ENCODE data around the gene RASL11A. TPM values are rescaled to one million over a fixed set of nuclear protein-coding genes. Genes with fewer than 3 reads are reported as not detected.

RASL11A gene
- polyA plus RNA-seq, 3 donors: 1.0 to 6.8 (median 3.8) TPM

- Histone ChIP-seq H3K4me2 (replicated peaks; ENCODE audit: extremely low read depth, low read length, poor library complexity, severe bottlenecking) (no peak overlapping the region), H3K27me3 (ENCODE audit: control insufficient read depth in 2 of 2, insufficient read depth in 2 of 2, low read length in 2 of 2) (no peaks in the 10 kb centered on the region), H3K4me1 (ENCODE audit: control insufficient read depth in 1 of 2, insufficient read depth in 2 of 2, low read length in 2 of 2) (peaks cover 31 to 34% of the 10 kb centered on the region in 2 donors), H3K9me3 (replicated peaks in 1 of 2; ENCODE audit: control insufficient read depth in 1 of 2, insufficient read depth in 1 of 2, low read length in 2 of 2) (no peaks in the 10 kb centered on the region), H3K36me3 (replicated peaks in 1 of 2; ENCODE audit: control insufficient read depth in 1 of 2, insufficient read depth in 2 of 2, low read length in 2 of 2) (peaks cover 44 to 54% of the 10 kb centered on the region in 2 donors), H2AFZ (ENCODE audit: insufficient read depth, low read depth, low read length, poor library complexity, severe bottlenecking) (no peak overlapping the region), H3K4me3 (replicated peaks in 1 of 3; ENCODE audit: low read depth in 2 of 3, low read length in 3 of 3) (no peak overlapping the region), H3K27ac (ENCODE audit: low read depth in 1 of 2, low read length in 2 of 2) (peak overlapping the region in 1 of 2 donors; percentile 80), H3K9ac (ENCODE audit: insufficient read depth, low read length, poor library complexity, severe bottlenecking) (no peak overlapping the region), H3K79me2 (ENCODE audit: insufficient read depth, low read length) (peaks cover 41% of the 10 kb centered on the region), H4K20me1 (ENCODE audit: insufficient read depth, low read length) (peaks cover 8% of the 10 kb centered on the region)
- Mint-ChIP-seq H3K27ac (peak overlapping the region; percentile 83 to 94 (median 92)), H3K27me3 (ENCODE audit: low read depth in 3 of 3) (no peaks in the 10 kb centered on the region), H3K36me3 (peaks cover 51 to 62% of the 10 kb centered on the region in 2 donors), H3K4me3 (no peak overlapping the region), H3K4me1 (peaks cover 43% of the 10 kb centered on the region), H3K9me3 (no peaks in the 10 kb centered on the region)
- TF ChIP-seq, protein P1, sequence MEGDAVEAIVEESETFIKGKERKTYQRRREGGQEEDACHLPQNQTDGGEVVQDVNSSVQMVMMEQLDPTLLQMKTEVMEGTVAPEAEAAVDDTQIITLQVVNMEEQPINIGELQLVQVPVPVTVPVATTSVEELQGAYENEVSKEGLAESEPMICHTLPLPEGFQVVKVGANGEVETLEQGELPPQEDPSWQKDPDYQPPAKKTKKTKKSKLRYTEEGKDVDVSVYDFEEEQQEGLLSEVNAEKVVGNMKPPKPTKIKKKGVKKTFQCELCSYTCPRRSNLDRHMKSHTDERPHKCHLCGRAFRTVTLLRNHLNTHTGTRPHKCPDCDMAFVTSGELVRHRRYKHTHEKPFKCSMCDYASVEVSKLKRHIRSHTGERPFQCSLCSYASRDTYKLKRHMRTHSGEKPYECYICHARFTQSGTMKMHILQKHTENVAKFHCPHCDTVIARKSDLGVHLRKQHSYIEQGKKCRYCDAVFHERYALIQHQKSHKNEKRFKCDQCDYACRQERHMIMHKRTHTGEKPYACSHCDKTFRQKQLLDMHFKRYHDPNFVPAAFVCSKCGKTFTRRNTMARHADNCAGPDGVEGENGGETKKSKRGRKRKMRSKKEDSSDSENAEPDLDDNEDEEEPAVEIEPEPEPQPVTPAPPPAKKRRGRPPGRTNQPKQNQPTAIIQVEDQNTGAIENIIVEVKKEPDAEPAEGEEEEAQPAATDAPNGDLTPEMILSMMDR (IDR thresholded peaks at IDR 0.05): no peak
- DNase-seq: peak in 1 of 3 donors; percentile 17
- WGBS (ENCODE audit: insufficient coverage): 100% methylated on average over 1 of the region's 5 CpGs
- intact Hi-C loops (cut with micrococcal nuclease): loop anchor here (10.0 kb wide), 2 partner anchors 166 to 366 kb away; partner anchors contain the start of genes GTF3A (in 1 of the 2), LNX2 (in 1 of the 2) and POLR1D (in 1 of the 2)
Observed at GRCh38 chr13:27258637-27259386, 11.8 kb upstream of the RASL11A start.

DNA sequence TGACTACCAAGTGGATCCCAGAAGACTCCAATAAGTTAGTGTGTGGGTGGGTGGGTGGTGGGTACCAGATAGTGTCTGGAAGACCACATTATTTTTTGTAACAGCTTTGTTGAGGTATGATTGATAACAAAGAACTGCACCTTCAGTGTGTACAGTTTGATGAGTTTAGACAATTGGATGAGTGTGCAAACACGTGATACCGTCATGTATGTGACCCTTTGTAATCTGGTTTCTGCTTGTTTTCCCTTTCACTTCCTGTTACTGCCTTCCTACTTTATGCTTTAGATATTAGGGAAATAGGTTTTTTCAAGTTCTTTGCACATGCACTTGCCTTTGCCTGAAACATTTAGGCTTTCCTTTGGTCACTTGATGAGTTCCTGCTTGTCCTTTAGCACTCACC, 10.8 kb upstream of the RASL11A start:
- no CpG with 5 or more reads among the region's 2 CpGs for WGBS (ENCODE audit: insufficient coverage)
- intact Hi-C loops (cut with micrococcal nuclease): loop anchor here (10.0 kb wide), 2 partner anchors 165 to 365 kb away; partner anchors contain the start of genes GTF3A (in 1 of the 2), LNX2 (in 1 of the 2) and POLR1D (in 1 of the 2)
- no peaks in the 10 kb centered on the region for H3K27me3 ChIP-seq (ENCODE audit: control insufficient read depth in 2 of 2, insufficient read depth in 2 of 2, low read length in 2 of 2)
- H4K20me1 ChIP-seq (ENCODE audit: insufficient read depth, low read length): peaks cover 1% of the 10 kb centered on the region
- no peaks in the 10 kb centered on the region for H3K9me3 ChIP-seq (replicated peaks in 1 of 2; ENCODE audit: control insufficient read depth in 1 of 2, insufficient read depth in 1 of 2, low read length in 2 of 2)
- Mint-ChIP-seq H3K27ac (peak overlapping the region; percentile 83 to 94 (median 92)), H3K4me1 (peaks cover 41% of the 10 kb centered on the region), H3K36me3 (peaks cover 47 to 61% of the 10 kb centered on the region in 2 donors), H3K4me3 (peak overlapping the region in 1 of 2 donors; percentile 39), H3K27me3 (ENCODE audit: low read depth in 3 of 3) (no peaks in the 10 kb centered on the region), H3K9me3 (no peaks in the 10 kb centered on the region)
- H3K4me1 ChIP-seq (ENCODE audit: control insufficient read depth in 1 of 2, insufficient read depth in 2 of 2, low read length in 2 of 2): peaks cover 31% of the 10 kb centered on the region in 2 donors
- peak overlapping the region in 1 of 2 donors; percentile 80 for H3K27ac ChIP-seq (ENCODE audit: low read depth in 1 of 2, low read length in 2 of 2)
- H2AFZ ChIP-seq (ENCODE audit: insufficient read depth, low read depth, low read length, poor library complexity, severe bottlenecking): peak overlapping the region; percentile 48
- peaks cover 31% of the 10 kb centered on the region for H3K79me2 ChIP-seq (ENCODE audit: insufficient read depth, low read length)
- DNase-seq: peak; percentile 65 to 86 (median 85)
- H3K4me3 ChIP-seq (replicated peaks in 1 of 3; ENCODE audit: low read depth in 2 of 3, low read length in 3 of 3): peak overlapping the region in 1 of 3 experiments; percentile 11
- no peak overlapping the region for H3K9ac ChIP-seq (ENCODE audit: insufficient read depth, low read length, poor library complexity, severe bottlenecking)
- TF ChIP-seq, protein P1 (IDR thresholded peaks at IDR 0.05): no peak
- peaks cover 34 to 43% of the 10 kb centered on the region in 2 donors for H3K36me3 ChIP-seq (replicated peaks in 1 of 2; ENCODE audit: control insufficient read depth in 1 of 2, insufficient read depth in 2 of 2, low read length in 2 of 2)
- peak overlapping the region; percentile 33 for H3K4me2 ChIP-seq (replicated peaks; ENCODE audit: extremely low read depth, low read length, poor library complexity, severe bottlenecking)

All from CD14-positive monocyte (primary cell).